NB4 (cell line): Measurements from ENCODE around the gene PCCA.

ENCODE experiments used
- MYC ChIP-seq: IDR thresholded peaks from 2 replicates; pipeline ENCODE4 v1.6.1; 2011; ENCODE audit warnings: low read depth, low read length
- POLR2A ChIP-seq: IDR thresholded peaks from 2 replicates; pipeline ENCODE4 v1.6.1; 2011; ENCODE audit warnings: mild to moderate bottlenecking; ENCODE audit not compliant: insufficient read length; ENCODE audit errors: extremely low read depth
- TF ChIP-seq, protein P1 (sequence below): IDR thresholded peaks from one replicate; pipeline ENCODE4 v1.5.1; 2012; ENCODE audit warnings: low read depth, low read length
- TF ChIP-seq, protein P2 (sequence below): IDR thresholded peaks from 2 replicates; pipeline ENCODE4 v1.6.1; 2011; ENCODE audit warnings: low read depth, low read length

DNA sequence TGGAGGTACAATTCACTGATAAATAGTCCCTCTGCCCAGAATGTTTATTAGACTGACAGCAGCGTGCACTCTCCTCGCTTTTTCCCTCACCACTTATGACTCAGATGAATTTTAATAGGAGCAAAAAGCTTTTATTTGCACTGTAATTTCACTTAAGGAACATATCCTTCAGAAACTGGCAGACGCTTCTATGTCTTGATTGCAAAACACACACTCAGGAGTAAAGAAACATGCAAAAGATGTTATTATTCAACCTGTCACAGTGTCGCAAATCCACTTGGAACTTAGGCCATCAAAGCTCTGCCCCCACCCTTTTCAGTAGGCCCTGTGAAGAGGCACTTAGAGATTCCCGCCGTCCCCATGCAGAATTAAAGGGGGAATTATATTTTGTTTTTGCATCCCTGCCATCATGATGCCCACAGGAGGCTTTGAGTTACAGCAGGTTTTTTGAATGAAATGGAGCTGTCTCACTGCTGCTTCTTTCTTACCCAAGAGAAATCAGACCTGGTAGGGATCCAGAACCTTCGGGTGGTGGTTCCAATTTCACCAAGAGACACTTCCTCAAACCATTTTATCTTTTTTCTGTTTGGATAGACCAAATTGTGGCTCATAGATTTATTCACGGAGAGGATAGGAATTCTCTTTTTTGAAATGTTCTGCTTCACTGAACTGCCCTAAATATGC is 425.2 kb downstream of the PCCA start:
- TF ChIP-seq, protein P1, sequence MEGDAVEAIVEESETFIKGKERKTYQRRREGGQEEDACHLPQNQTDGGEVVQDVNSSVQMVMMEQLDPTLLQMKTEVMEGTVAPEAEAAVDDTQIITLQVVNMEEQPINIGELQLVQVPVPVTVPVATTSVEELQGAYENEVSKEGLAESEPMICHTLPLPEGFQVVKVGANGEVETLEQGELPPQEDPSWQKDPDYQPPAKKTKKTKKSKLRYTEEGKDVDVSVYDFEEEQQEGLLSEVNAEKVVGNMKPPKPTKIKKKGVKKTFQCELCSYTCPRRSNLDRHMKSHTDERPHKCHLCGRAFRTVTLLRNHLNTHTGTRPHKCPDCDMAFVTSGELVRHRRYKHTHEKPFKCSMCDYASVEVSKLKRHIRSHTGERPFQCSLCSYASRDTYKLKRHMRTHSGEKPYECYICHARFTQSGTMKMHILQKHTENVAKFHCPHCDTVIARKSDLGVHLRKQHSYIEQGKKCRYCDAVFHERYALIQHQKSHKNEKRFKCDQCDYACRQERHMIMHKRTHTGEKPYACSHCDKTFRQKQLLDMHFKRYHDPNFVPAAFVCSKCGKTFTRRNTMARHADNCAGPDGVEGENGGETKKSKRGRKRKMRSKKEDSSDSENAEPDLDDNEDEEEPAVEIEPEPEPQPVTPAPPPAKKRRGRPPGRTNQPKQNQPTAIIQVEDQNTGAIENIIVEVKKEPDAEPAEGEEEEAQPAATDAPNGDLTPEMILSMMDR: no peak
- TF ChIP-seq POLR2A (no peak), MYC (no peak)
- TF ChIP-seq, protein P2, sequence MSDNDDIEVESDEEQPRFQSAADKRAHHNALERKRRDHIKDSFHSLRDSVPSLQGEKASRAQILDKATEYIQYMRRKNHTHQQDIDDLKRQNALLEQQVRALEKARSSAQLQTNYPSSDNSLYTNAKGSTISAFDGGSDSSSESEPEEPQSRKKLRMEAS: no peak
